Hematopoietic multipotent progenitor cell treated with erythropoietin and hydrocortisone succinate and interleukin-3 and kit ligand, for 6 days (in vitro differentiated cells): Measurements from ENCODE around the gene PSMD1.
A peak's percentile ranks its signal among the peaks of the same experiment; 100 is the strongest.
"Not testable (repeated sequence)": the region's sequence is repeated elsewhere in the genome, so short reads cannot be mapped to it uniquely, and the experiment has no call there.

ENCODE experiments used
- DNase-seq: peaks from one replicate; pipeline ENCODE4 v3.0.0-alpha.2; 2015

PSMD1 gene

DNA sequence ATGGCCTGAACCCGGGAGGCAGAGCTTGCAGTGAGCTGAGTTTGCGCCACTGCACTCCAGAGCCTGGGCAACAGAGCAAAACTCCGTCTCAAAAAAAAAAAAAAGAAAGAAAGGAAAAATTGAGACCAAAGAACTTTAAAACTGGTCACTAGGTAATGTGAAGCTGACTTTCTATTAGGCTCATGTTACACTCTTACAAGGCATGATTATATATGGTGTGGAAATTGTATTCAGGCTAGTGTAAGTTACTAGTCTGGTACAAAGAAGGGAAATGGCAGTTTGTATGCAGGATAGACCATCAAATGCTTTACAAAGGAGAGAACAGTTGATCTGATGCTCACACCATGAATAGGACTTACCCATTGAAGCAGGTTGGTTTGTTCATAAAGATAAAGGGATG lies 106.3 kb downstream of the PSMD1 start:
- no peak for DNase-seq

DNA sequence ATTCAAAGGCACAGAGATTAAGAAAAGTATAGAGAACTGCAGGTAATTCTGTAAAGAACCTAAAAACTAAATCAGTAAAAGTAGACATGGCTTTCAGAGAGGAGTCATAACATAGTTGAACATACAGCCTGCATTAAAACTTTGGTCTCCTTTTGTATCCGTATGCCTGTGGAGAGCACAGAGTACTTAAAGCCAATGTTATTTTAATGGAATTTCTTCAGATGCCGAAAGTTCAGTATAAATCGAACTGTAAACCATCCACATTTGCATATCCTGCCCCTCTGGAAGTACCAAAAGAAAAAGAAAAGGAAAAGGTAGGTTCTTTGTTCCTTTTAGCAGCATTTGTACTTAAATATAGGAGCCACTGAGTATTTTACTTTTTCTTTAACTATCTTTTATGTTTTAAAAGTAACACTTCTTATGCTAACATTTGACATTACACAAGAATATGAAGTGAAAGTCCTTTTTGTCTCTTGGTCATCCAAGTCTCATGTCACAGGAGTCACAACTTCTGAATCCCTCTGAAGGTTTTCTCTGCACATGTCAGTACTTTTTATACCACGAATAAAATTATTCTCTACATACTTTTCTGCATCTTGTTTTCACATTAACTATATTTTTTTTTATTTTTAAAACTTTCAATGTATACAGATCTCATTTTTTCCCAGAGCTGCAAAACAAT lies 106.9 kb downstream of the PSMD1 start:
- DNase-seq: no peak

- DNase-seq: no peak
Measured at GRCh38 chr2:231167745-231168459, 111.2 kb downstream of the PSMD1 start.

DNA sequence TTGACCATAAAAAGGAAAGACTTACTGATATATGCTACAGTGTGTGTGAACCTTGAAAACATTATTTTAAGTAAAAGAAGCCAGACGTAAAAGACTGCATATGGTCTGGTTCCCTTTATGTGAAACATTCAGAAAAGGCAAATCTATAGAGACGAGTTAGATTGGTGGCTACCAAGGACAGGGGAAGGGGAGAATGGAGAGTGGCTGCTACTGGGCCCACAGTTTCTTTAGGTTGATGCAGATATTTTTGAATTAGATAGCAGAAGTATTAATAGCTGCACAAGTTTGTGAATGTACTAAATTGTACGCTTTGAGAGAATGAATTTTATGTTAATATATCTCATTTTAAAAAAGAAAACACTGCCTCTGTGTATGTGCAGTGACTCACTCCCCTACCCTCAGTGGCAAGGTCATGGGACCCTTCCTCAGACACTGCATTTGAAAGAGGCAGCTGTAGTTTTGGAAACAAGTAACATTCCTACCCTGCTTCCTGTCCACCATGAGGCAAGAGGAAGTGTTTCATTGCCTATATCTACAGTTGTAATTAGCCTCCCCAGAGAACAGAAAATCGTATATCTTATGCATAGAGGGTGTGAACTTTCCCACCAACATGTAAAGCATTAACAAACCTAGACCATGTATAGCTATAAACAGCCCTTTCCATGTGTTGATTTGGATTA lies 111.9 kb downstream of the PSMD1 start:
- no peak for DNase-seq

DNA sequence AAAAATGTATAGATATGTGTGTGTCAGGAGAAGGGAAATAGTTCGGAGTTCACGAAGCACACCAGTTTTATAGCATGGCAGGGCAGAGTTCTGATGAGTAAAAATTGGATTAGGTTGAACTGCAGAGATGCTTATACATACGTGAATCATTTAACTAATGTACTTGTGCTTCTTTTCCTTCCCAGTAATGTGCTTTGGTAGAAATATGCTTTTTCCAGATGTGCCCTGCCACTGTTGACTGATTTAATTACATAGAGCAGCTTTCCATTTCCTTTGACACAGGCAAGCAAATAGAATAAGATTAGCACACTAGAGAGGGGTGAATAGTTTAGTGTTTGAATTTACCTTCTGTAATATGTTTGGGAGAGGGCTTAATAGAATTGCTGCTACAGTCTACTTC lies 112.8 kb downstream of the PSMD1 start:
- DNase-seq: no peak

DNA sequence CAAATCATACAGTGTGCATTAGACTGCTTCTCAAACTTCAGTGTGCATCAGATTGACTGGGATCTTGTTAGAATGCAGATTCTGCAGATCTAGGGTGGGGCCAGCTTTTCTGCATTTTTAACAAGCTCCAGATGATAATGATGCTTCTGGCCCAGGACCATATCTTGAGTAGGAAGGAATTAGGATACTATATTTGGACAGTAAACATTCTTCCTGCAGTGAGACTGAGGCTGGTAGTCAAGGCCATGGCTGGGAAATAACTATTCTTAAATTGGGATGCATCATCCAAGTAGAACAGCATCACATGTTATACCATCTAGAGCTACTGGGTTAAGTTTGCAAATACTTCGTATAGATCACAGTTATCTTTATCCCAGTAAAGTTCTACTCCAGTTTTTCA lies 113.4 kb downstream of the PSMD1 start:
- DNase-seq: no peak

GRCh38 chr2:231172025-231172424 lies 115.4 kb downstream of the PSMD1 start:
- no peak for DNase-seq

GRCh38 chr2:231174211-231174651 lies 117.6 kb downstream of the PSMD1 start:
- DNase-seq: peak; percentile 40

- peak; percentile 66 for DNase-seq
Measured at GRCh38 chr2:231176066-231176465, 119.4 kb downstream of the PSMD1 start.

DNA sequence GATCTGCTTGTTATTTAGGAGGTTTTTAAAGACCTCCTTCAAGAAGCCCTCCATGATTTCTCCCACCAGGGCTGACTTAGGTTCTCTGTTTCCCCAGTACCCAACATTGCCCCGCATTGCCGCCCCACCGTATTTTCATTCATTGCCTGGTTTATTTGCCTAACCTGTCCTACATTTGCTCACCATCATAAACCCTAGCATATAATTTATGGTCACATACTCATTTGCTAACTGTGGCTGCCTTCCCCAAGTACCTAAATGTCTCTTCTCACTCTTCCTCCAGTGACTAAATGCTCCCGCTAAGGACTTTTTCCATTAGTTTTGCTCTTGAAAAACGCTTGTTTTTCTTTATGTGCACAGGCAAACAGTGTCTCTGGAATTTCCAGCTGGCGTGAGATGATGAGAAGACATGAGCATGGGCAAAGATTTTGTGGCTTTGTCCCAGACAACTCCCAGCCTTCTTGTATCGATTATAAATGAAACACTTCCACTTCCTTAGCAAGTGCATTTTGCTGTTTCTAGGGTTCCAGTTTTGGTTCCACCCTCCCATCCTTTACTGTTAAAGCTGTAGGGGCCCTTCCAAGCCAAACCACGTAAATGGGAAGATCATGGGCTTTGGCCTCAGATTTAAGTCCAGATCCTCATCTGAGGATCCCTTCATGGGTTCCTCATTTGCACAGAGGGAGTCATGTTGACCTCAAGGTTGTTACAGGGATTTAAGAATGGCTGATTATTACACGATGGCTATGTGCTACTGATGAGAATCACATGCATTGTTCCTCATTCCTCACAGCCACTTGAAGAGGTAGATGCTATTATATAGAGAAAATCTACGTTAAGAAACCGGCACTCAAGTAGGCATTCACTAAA lies 120.7 kb downstream of the PSMD1 start:
- no peak for DNase-seq

DNA sequence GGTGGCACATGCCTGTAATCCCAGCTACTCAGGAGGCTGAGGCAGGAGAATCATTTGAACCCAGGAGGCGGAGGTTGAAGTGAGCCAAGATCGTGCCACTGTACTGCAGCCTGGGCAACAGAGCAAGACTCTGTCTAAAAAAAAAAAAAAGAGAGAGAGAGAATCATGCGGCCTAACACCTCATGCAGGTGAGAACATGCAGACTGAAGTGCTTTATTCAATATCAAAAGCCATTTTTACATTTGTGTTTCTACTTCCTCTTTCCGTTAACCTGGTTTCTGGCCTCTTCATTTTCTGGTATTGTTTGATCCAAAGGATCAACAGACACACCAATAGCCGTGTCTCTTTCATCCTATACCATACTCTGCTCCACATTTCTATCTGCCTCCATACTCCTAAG lies 122.1 kb downstream of the PSMD1 start:
- DNase-seq: not testable (repeated sequence)

GRCh38 chr2:231181860-231182512 lies 125.3 kb downstream of the PSMD1 start:
- peak; percentile 49 for DNase-seq

GRCh38 chr2:231182513-231182899 lies 125.8 kb downstream of the PSMD1 start:
- no peak for DNase-seq

GRCh38 chr2:231183851-231184250 lies 127.2 kb downstream of the PSMD1 start:
- no peak for DNase-seq

DNA sequence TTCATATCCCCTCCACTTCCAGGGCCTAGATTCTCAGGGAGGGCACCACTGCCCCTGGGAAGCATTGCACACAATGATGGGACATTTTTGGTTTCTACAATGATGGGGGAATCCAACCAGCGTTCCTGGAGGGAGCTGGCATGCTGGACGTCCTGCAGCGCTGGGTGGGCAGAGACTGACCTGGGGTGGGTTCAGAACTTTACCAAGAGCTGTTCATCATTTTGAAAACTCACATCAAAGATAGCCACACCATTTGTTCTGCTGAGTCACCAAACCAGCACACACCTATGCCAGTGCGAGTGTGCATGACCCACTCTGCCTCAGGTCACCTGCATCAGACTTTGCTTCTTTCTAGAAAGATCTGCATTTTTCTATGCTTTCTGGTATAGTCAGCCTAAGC lies 127.7 kb downstream of the PSMD1 start:
- no peak for DNase-seq

GRCh38 chr2:231185050-231185725 lies 128.5 kb downstream of the PSMD1 start:
- DNase-seq: no peak

DNA sequence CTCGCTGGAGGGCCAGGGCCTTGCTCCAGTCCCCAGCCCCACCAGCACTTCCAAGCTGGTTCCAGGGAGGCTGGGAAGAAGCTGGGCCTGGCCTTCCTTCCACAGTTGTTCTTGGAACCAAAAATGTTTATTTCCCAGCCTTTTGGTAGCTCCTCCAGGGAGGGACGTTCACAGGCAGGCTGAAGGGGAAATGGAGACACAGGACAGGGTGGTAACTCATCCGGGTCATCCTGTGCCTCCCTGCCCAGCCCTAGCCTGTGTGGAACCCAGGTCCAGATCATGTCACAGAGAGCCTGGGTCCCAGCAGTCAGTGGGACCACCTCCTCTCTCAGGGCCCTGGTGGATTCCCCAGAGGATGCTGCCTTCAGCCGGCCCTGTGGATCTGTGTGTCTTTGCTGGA lies 129.2 kb downstream of the PSMD1 start:
- no peak for DNase-seq

- no peak for DNase-seq
Measured at GRCh38 chr2:231186325-231186724, 129.7 kb downstream of the PSMD1 start.

- DNase-seq: no peak
Measured at GRCh38 chr2:231187736-231188505, 131.3 kb downstream of the PSMD1 start.

- DNase-seq: no peak
Measured at GRCh38 chr2:231188506-231189170, 132.0 kb downstream of the PSMD1 start.

- no peak for DNase-seq
Measured at GRCh38 chr2:231189171-231189530, 132.5 kb downstream of the PSMD1 start.
